ENCODE measurements around the gene CDK19. TPM values are rescaled to one million over a fixed set of nuclear protein-coding genes. Genes with fewer than 3 reads are reported as not detected.
"Not testable (repeated sequence)": the region's sequence is repeated elsewhere in the genome, so short reads cannot be mapped to it uniquely, and the experiment has no call there.

The CDK19 gene
- 16.8 and 20.6 TPM in 2 replicates for total RNA-seq

DNA sequence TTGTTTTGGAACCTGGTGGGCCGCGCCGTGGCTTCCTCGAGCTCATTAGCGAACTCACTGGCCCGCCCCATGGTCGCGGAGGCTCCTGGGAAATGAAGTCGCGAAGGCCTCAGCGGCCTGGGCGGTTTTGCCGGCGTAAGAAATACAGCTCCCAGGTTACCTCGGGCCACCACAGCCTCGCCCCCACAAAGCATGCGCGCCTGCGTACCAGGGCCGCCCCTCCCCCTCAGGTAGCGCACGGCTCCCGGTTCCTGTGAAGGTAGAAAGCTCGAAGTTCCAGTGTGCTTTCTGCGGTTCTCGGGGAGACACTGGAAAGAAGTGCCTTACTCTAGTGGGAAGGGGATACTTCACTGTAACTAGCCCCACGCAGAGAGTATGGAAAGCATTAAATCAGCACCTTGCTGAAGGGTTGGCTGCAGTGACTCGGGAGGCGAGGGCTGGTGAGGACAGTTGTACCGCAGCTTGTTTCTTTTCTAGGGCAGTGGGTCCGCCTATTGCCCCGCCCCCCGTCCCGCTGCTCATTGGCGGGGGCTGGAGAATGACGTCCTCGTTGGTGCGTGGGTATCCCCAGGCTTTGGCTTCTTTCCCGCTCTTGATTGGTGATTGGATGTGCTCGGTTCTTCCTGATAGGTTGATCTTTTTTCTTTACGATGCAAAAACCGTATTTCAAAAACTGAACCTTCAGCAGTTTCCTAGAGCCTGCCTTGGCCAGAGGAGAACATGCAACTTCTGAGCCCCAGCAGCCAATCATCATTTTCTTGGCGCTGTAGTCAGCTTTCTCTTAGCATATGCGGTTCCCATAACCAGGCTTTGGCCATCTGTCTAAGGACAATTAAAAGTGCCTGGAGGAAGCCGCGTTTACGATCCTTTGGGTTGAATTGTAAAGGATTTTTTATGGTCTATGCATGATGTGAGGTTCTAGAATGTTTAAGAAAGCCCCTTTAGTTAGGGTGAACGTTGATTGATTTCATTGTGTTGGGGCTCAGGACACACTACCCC is at the start of gene CDK19:
Gene CDK19 (minus strand): TSS at position 59 of the 999 bp plus-strand sequence. CDS start 333 bp downstream, outside the sequence.
- intact Hi-C loops (cut with micrococcal nuclease), result loop anchor here (1.0 to 5.0 kb wide), 17 partner anchors 59 to 1433 kb away; partner anchors contain the start of genes AK9, AMD1, CD164 and CDC40

GRCh38 chr6:110864824-110865223 is 49.6 kb upstream of the CDK19 start:
- intact Hi-C loops (cut with micrococcal nuclease), result no loop called here

DNA sequence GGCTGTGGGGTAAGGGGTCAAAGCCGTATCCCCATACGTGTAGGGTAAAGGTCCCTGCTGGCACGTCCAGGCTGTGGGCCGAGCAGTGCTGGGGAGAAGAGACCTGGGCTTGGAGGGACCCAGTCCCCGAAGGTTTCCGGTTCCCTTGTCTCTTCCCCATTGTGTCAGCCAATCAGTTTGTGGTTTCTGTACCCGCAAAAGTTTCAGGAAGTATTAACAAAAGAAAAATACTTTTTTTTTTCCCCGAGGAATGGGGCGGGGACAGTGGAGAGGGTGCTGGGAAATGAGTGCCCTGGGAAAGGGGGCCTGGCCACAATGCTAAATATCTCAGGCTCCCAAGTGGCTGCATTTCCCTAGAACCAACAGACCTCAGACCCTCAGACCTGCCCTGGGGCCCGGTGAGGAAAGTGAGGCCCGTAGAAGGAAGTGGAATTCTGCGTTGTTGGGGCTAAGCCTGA is 44.1 kb upstream of the CDK19 start:
- intact Hi-C loops (cut with micrococcal nuclease), result no loop called here

GRCh38 chr6:110858562-110859214 is 43.4 kb upstream of the CDK19 start:
- intact Hi-C loops (cut with micrococcal nuclease), result no loop called here

DNA sequence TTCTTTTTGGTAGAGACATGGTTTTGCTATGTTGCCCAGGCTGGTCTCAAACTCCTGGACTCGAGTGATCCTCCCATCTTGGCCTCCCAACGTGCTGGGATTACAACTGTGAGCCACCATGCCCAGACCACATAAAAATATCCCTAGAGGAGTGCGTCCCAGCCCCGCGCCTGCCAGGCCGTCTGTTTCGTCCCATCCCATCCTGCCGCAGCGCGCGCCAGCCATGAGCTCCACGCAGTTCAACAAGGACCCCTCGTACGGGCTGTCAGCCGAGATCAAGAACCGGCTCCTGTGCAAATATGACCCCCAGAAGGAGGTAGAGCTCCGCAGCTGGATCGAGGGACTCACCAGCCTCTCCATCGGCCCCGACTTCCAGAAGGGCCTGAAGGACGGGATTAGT is 42.7 kb upstream of the CDK19 start:
- intact Hi-C loops (cut with micrococcal nuclease), result no loop called here

DNA sequence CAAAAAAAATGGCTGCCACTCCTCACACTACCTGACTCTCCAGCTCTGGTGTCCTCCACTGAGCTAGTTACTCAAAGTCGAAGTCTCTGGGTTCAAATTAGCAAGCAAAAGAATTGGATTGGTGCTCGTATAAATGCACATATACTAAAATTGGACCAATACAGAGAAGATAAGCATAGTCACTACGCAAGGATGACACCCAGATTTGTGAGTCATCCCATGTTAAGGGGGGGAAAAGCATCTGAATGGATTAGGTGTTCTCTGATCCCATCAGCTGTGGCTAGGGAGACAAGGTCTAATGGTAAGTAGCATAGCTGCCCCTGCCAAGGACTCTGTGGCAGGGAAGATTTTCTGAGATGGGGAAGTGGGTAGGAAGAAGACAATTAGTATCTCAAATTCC is 41.0 kb upstream of the CDK19 start:
- intact Hi-C loops (cut with micrococcal nuclease), result no loop called here

DNA sequence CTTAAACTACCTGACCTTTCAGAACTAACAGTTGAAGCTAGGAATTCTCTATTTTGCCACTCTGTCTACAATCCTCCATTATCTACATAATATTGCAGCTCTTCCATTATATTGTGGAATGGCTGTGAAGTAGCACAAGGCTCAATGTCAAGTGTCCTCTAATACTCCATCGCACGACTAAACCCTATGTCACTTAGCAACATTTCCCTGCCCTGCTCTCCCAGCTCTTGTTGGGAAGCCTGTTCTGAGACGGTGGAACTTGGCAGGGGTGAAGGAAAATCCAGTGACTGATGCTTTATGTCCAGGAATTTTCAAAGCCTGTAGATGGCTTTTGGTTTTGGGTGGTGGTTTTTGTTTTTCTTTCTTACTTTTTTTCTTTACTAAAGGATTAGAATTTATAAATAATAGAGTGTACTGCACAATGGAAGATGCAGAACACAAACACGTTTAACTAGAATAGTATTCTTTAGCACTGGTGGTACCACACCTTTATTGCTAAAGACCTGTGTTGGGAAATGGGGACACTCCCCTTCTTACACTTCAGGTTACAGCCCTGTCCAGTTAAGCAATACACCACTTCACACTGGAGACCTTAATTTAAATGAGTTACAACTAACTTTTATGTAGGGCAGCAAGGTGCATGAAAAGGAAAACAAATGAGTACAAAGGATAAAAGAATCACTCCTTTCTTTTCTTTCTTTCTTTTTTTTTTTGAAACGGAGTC is 38.6 kb upstream of the CDK19 start:
- intact Hi-C loops (cut with micrococcal nuclease), result no loop called here

GRCh38 chr6:110852773-110853172 is 37.5 kb upstream of the CDK19 start:
- intact Hi-C loops (cut with micrococcal nuclease), result no loop called here

- intact Hi-C loops (cut with micrococcal nuclease), result no loop called here
These were observed 34.5 kb upstream of the CDK19 start for GRCh38 chr6:110849781-110850180.

DNA sequence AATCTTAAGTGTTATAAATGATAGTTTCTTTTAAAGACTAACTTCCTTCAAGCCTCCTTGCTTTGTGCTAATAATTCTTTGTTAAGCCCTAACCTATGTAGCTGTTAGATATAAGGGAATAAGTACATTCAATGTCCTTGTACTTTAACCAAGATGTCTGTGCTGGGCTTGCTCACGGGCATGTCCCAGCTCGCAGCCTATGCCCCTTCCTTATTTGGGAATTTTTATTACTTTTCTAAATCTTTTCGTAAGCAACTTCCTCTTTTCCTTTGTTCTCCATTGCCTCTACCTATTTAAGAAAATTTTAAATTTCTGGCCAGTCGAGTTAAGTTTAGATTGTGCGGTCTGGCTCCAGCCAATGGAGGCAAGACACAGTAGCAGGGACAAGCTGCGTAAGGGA is 26.0 kb upstream of the CDK19 start:
- intact Hi-C loops (cut with micrococcal nuclease), result no loop called here

DNA sequence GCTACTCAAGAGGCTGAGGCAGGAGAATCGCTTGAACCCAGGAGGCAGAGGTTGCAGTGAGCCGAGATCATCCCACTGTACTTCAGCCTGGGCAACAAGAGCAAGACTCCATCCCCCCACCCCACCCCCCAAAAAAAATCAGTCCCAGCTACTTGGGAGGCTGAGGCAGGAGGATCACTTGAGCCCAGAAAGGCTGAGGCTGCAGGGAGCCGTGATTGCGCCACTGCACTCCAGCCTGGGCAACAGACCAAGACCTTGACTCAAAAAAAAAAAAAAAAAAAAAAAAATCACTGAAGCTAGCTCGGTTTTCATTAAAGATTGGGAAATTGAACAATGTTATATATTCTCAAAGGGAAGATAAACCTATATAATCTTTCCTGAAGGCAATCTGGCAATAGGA is 20.5 kb upstream of the CDK19 start:
- intact Hi-C loops (cut with micrococcal nuclease), result not testable (repeated sequence)

GRCh38 chr6:110833831-110834230 is 18.6 kb upstream of the CDK19 start:
- intact Hi-C loops (cut with micrococcal nuclease), result no loop called here

DNA sequence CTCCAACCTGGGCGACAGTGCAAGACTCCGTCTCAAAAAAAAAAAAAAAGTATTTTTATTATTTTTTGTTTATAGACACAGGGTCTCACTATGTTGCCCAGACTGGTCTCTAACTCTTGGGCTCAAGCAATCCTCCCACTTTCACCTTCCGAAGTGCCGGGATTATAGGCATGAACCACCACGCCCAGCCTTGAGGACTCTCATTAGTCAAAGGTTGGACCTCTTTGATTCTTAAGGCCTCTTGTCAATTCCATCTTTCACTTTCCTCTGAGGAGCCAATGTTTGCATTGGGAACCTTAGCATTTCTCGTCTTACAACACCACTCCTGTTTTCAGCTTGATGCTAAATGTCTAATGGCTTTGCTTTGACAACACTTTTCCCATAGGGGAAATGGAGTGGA is 16.1 kb upstream of the CDK19 start:
- intact Hi-C loops (cut with micrococcal nuclease), result no loop called here

GRCh38 chr6:110828396-110828795 is 13.1 kb upstream of the CDK19 start:
- intact Hi-C loops (cut with micrococcal nuclease), result no loop called here

DNA sequence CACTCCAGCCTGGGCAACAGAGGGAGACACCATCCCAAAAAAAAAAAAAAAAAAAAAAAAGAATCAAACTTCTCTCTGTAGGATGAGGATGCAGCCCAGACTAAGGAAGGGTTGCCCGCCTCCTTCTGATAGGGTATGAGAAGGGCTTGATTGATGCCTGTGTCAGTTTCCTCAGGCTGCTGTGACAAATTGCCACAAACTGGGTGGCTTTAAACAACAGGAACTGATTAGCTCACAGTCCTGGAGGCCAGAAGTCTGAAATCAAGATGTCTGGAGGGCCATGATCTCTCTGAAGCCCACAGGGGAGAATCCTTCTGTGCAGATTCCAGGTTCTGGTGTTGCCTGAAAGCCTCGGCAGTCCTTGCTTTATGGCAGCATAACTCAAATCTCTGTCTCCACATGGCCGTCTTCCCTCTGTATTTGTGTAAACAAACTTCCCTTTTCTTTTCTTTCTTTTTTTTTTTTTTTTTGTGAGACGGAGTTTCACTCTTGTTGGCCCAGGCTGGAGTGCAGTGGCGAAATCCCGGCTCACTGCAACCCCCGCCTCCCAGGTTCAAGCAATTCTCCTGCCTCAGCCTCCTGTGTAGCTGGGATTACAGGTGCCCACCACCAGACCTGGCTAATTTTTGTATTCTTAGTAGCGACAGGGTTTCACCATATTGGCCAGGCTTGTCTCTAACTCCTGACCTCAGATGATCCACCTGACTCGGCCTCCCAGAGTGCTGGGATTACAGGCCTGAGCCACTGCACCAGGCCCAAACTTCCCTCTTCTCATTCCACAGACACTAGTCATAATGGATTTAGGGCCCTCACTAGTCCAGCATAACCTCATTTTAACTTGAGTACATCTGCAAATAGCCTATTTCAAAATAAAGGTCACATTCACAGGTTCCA is 11.2 kb upstream of the CDK19 start:
- intact Hi-C loops (cut with micrococcal nuclease), result no loop called here

- intact Hi-C loops (cut with micrococcal nuclease), result no loop called here
These were observed 7.9 kb upstream of the CDK19 start for GRCh38 chr6:110823146-110823545.

DNA sequence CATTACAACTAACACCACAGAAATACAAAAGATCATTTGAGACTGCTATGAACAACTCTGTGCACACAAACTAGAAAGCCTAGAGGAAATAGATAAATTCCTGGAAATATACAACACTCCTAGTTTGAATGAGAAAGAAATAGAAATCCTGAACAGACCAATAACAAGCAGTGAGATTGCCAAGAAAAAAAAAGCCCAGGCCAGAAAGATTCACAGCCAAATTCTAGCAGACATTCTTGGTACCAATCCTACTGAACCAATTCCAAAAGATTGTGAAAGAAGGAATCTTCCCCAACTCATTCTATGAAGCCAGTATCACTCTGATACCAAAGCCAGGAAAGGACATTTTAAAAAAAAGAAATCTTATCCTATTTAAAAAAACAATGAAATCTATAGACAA is 7.0 kb upstream of the CDK19 start:
- intact Hi-C loops (cut with micrococcal nuclease), result no loop called here

- intact Hi-C loops (cut with micrococcal nuclease), result loop anchor here (2.0 to 5.0 kb wide), 2 partner anchors 788 to 1271 kb away; partner anchors contain the start of genes FAM229B, TRAF3IP2 and TUBE1
These were observed 1.4 kb upstream of the CDK19 start for GRCh38 chr6:110816677-110817076.

GRCh38 chr6:110815015-110815410 is 256 bp downstream of the CDK19 start:
- intact Hi-C loops (cut with micrococcal nuclease), result loop anchor here (1.0 to 5.0 kb wide), 16 partner anchors 59 to 1432 kb away; partner anchors contain the start of genes AK9, AMD1, CD164 and CDC40
